ENCODE results near the gene PDYN. TPM values are rescaled to one million over a fixed set of nuclear protein-coding genes. Genes with fewer than 3 reads are reported as not detected.

Gene PDYN
- polyA plus RNA-seq, 1 donor (not counting 4 experiments of a cell fraction or from before 2014, with no cell fraction given), result not detected

- Histone ChIP-seq H3K4me1 (ENCODE audit: control insufficient read depth, extremely low read depth, insufficient read depth, low read length) (no peaks in the 10 kb centered on the region), H3K9me1 (ENCODE audit: control insufficient read depth, extremely low read depth, insufficient read depth, low read length) (no peaks in the 10 kb centered on the region), H3K4me2 (ENCODE audit: control insufficient read depth, extremely low read depth, insufficient read depth, low read depth, low read length) (no peak overlapping the region), H3K9me3 (ENCODE audit: control insufficient read depth, low read depth, low read length) (no peaks in the 10 kb centered on the region), H3K79me2 (ENCODE audit: control insufficient read depth, insufficient read depth, low read length) (no peaks in the 10 kb centered on the region), H3K27me3 (ENCODE audit: control insufficient read depth, extremely low read depth, insufficient read depth, low read length) (peaks cover 25% of the 10 kb centered on the region), H3K27ac (ENCODE audit: control insufficient read depth, insufficient read depth, low read length) (no peak overlapping the region), H3K9ac (ENCODE audit: control insufficient read depth, extremely low read depth, insufficient read depth, low read length) (no peak overlapping the region), H3K36me3 (ENCODE audit: control insufficient read depth in 2 of 2, extremely low read depth in 1 of 2, insufficient read depth in 2 of 2, low read length in 2 of 2) (no peaks in the 10 kb centered on the region), H4K20me1 (ENCODE audit: control insufficient read depth, extremely low read depth, insufficient read depth, low read length) (no peaks in the 10 kb centered on the region), H2AFZ (ENCODE audit: control insufficient read depth, low read length) (no peak overlapping the region), H3K4me3 (ENCODE audit: control insufficient read depth in 2 of 3, extremely low read depth in 1 of 3, insufficient read depth in 2 of 3, low read depth in 1 of 3, low read length in 3 of 3) (no peak overlapping the region)
- DNase-seq (ENCODE audit: low read depth, low spot score) (no peak), FAIRE-seq (no peak)
- TF ChIP-seq CTCF (optimal IDR thresholded peaks at IDR 0.05 in 1 of 3, IDR thresholded peaks at IDR 0.05 in 1 of 3, conservative IDR thresholded peaks at IDR 0.05 in 1 of 3; ENCODE audit: extremely low read depth in 1 of 3, insufficient read depth in 2 of 3, low read length in 3 of 3), result no peak
- no peak for TF ChIP-seq EZH2 (IDR thresholded peaks at IDR 0.05; ENCODE audit: low read length)
- dilution Hi-C loops (cut with MboI; ENCODE audit: extremely low pct_ligation_motif_present, low sequenced_read_pairs), result no loop called here
These were observed 10.6 kb downstream of the PDYN start for GRCh38 chr20:1983301-1983700.

GRCh38 chr20:1982686-1983085 lies 11.2 kb downstream of the PDYN start:
- H3K79me2 ChIP-seq (ENCODE audit: control insufficient read depth, insufficient read depth, low read length), result no peaks in the 10 kb centered on the region
- no peak for FAIRE-seq

GRCh38 chr20:1979106-1979778 lies 14.6 kb downstream of the PDYN start:
- Histone ChIP-seq H2AFZ (ENCODE audit: control insufficient read depth, low read length) (no peak overlapping the region), H3K36me3 (ENCODE audit: control insufficient read depth in 2 of 2, extremely low read depth in 1 of 2, insufficient read depth in 2 of 2, low read length in 2 of 2) (no peaks in the 10 kb centered on the region), H4K20me1 (ENCODE audit: control insufficient read depth, extremely low read depth, insufficient read depth, low read length) (no peaks in the 10 kb centered on the region), H3K4me2 (ENCODE audit: control insufficient read depth, extremely low read depth, insufficient read depth, low read depth, low read length) (no peak overlapping the region), H3K79me2 (ENCODE audit: control insufficient read depth, insufficient read depth, low read length) (no peaks in the 10 kb centered on the region), H3K9me3 (ENCODE audit: control insufficient read depth, low read depth, low read length) (no peaks in the 10 kb centered on the region), H3K4me1 (ENCODE audit: control insufficient read depth, extremely low read depth, insufficient read depth, low read length) (no peaks in the 10 kb centered on the region), H3K27ac (ENCODE audit: control insufficient read depth, insufficient read depth, low read length) (no peak overlapping the region), H3K9ac (ENCODE audit: control insufficient read depth, extremely low read depth, insufficient read depth, low read length) (no peak overlapping the region), H3K27me3 (ENCODE audit: control insufficient read depth, extremely low read depth, insufficient read depth, low read length) (peaks cover 16% of the 10 kb centered on the region), H3K4me3 (ENCODE audit: control insufficient read depth in 2 of 3, extremely low read depth in 1 of 3, insufficient read depth in 2 of 3, low read depth in 1 of 3, low read length in 3 of 3) (no peak overlapping the region), H3K9me1 (ENCODE audit: control insufficient read depth, extremely low read depth, insufficient read depth, low read length) (no peaks in the 10 kb centered on the region)
- DNase-seq (ENCODE audit: low read depth, low spot score) (no peak), FAIRE-seq (peak; percentile 36)
- dilution Hi-C loops (cut with MboI; ENCODE audit: extremely low pct_ligation_motif_present, low sequenced_read_pairs), result no loop called here
- TF ChIP-seq CTCF (optimal IDR thresholded peaks at IDR 0.05 in 1 of 3, IDR thresholded peaks at IDR 0.05 in 1 of 3, conservative IDR thresholded peaks at IDR 0.05 in 1 of 3; ENCODE audit: extremely low read depth in 1 of 3, insufficient read depth in 2 of 3, low read length in 3 of 3), result no peak

More at GRCh38 chr20:1982686-1983085, 11.2 kb downstream of the PDYN start:
- DNase-seq (ENCODE audit: low read depth, low spot score), result no peak
- H3K4me3 ChIP-seq (ENCODE audit: control insufficient read depth in 2 of 3, extremely low read depth in 1 of 3, insufficient read depth in 2 of 3, low read depth in 1 of 3, low read length in 3 of 3), result no peak overlapping the region
- no peak overlapping the region for H3K27ac ChIP-seq (ENCODE audit: control insufficient read depth, insufficient read depth, low read length)
- H4K20me1 ChIP-seq (ENCODE audit: control insufficient read depth, extremely low read depth, insufficient read depth, low read length), result no peaks in the 10 kb centered on the region
- no peak overlapping the region for H3K4me2 ChIP-seq (ENCODE audit: control insufficient read depth, extremely low read depth, insufficient read depth, low read depth, low read length)
- no peaks in the 10 kb centered on the region for H3K9me1 ChIP-seq (ENCODE audit: control insufficient read depth, extremely low read depth, insufficient read depth, low read length)
- no peaks in the 10 kb centered on the region for H3K4me1 ChIP-seq (ENCODE audit: control insufficient read depth, extremely low read depth, insufficient read depth, low read length)
- dilution Hi-C loops (cut with MboI; ENCODE audit: extremely low pct_ligation_motif_present, low sequenced_read_pairs), result no loop called here
- H3K9ac ChIP-seq (ENCODE audit: control insufficient read depth, extremely low read depth, insufficient read depth, low read length), result no peak overlapping the region
- no peak for TF ChIP-seq EZH2 (IDR thresholded peaks at IDR 0.05; ENCODE audit: low read length)
- H3K36me3 ChIP-seq (ENCODE audit: control insufficient read depth in 2 of 2, extremely low read depth in 1 of 2, insufficient read depth in 2 of 2, low read length in 2 of 2), result no peaks in the 10 kb centered on the region
- H3K9me3 ChIP-seq (ENCODE audit: control insufficient read depth, low read depth, low read length), result no peaks in the 10 kb centered on the region
- no peak overlapping the region for H2AFZ ChIP-seq (ENCODE audit: control insufficient read depth, low read length)
- peaks cover 25% of the 10 kb centered on the region for H3K27me3 ChIP-seq (ENCODE audit: control insufficient read depth, extremely low read depth, insufficient read depth, low read length)

Measured in keratinocyte (primary cell).